PC-3 (cell line): ENCODE measurements around the gene MYOZ1.
"Not testable (repeated sequence)": the region's sequence is repeated elsewhere in the genome, so short reads cannot be mapped to it uniquely, and the experiment has no call there.

Source experiments
- EZH2 ChIP-seq: fragments of 300-600 bp; sonication (generic); IDR thresholded peaks from one replicate; pipeline ENCODE4 v1.6.1; 2017; ENCODE audit warnings: antibody characterized with exemption, mild to moderate bottlenecking, low read length; ENCODE audit not compliant: unreplicated experiment
- TF ChIP-seq, protein P1 (sequence below): fragments of 300-600 bp; sonication (generic); conservative IDR thresholded peaks from 2 replicates; pipeline ENCODE4 v1.5.1; 2017; ENCODE audit warnings: antibody characterized with exemption, low read depth, mild to moderate bottlenecking, low read length

DNA sequence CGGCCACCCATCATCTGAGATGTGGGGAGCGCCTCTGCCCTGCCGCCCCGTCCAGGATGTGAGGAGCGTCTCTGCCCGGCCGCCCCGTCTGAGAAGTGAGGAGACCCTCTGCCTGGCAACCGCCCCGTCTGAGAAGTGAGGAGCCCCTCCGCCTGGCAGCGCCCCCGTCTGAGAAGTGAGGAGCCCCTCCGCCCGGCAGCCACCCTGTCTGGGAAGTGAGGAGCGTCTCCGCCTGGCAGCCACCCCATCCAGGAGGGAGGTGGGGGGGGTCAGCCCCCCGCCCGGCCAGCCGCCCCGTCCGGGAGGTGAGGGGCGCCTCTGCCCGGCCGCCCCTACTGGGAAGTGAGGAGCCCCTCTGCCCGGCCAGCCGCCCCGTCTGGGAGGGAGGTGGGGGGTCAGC is 48.3 kb upstream of the MYOZ1 start:
- TF ChIP-seq, protein P1, sequence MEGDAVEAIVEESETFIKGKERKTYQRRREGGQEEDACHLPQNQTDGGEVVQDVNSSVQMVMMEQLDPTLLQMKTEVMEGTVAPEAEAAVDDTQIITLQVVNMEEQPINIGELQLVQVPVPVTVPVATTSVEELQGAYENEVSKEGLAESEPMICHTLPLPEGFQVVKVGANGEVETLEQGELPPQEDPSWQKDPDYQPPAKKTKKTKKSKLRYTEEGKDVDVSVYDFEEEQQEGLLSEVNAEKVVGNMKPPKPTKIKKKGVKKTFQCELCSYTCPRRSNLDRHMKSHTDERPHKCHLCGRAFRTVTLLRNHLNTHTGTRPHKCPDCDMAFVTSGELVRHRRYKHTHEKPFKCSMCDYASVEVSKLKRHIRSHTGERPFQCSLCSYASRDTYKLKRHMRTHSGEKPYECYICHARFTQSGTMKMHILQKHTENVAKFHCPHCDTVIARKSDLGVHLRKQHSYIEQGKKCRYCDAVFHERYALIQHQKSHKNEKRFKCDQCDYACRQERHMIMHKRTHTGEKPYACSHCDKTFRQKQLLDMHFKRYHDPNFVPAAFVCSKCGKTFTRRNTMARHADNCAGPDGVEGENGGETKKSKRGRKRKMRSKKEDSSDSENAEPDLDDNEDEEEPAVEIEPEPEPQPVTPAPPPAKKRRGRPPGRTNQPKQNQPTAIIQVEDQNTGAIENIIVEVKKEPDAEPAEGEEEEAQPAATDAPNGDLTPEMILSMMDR, result not testable (repeated sequence)
- TF ChIP-seq EZH2, result not testable (repeated sequence)
